M059J (cell line): ENCODE data around the gene PTS. TPM values are rescaled to one million over a fixed set of nuclear protein-coding genes. Genes with fewer than 3 reads are reported as not detected.

ENCODE experiments used
- DNase-seq: peaks from one replicate; pipeline ENCODE4 v3.0.0-alpha.2; 2012; ENCODE audit warnings: low read depth
- total RNA-seq: library from RNA; depleted of rRNA; stranded (reverse); fragments of >200 nt; shearing (Covaris generic); gene quantifications from 2 replicates; pipeline ENCODE4 v1.2.3, GENCODE V29; 2014; rRNA removed

PTS gene
- total RNA-seq, 1 experiment from 2014 or later: 86.9 TPM

DNA sequence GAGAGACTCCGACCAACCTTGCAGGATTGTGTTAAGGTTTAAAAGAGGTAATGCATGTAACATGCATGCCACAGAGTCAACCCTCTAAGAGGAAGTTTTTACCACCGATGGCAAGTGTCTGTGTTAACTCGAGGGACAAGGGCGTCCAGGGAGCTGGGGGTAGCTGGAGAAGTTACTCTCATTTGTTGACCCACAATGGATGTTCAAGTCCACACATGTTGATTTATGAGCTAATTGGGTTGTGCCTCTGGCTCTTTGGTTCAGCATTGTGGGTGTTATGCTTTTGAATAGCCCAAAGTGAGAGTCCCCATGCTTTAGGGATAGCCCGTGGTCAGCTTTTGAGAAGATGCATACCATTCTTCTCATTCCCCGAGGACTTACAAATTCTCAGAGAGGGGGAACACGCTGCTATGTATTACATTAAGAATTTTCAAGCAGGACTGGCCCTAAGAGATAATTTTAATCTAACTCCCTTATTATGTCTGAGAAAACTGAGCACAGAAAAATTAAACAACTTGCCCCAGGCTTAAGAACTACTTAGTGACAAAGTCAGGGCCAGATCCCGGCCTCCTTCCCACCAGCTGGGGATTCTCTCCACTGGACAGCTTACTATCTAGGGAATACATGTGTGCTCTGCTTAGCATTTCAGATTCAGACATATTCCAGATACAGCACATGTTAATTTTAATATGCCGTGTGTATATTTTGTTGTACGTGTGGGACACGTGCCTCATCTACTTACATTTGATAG is 39.6 kb downstream of the PTS start:
- peak; percentile 15 for DNase-seq

DNA sequence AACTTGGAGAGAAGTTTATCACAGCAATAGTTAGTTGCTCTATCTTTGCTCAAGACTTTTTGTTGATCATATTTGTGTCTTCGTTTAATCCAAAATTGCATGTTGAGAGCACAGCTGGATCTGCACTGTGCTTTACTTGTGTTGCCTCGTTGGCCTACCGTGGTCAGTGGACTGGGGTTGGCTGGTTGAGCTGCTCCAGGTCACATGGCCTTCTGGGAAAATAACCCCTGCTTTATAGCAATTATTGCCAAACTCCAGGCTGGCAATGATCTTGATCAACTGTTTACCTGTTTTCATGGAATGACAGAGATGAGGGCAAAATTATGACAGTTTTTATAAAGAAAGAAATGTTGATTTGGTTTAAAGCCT is 40.2 kb downstream of the PTS start:
- DNase-seq: no peak

DNA sequence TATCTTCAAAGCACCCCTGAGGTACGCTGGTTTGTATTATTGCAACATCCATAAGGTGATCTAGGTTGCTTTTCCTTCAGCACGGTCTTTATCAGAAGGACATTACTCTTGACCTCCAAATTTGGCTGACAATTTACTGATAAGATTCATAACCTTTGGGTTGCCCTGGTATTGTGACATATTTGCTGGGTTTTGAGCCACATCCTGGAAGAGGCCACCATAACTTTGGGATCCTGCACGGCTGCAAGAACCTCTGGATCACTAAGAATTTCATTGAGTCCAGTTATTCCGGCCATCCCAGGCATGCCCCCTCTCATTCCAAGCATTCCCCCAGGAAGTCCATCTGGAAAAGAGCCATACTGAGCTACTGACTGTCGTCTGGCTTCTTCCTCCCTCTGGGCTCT is 41.0 kb downstream of the PTS start:
- no peak for DNase-seq

DNA sequence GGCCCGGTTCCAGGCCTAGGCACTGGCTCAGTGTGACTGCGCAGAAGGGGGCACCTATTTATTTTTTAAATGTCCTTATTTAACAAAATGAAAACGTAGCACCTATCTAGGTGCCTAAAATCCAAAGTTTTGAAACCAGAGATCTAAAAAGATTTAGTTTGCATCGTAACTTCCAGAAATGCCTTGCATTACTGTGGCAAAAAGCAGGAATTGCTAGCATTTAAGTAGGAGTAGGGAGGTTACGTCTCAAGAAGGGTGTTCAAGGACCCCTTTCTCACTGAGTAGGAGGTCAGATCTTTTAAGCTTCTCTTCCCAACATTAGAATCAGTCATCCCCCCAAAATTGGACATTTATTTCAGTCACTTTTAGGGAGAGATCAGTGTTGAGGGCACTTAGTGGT is 42.2 kb downstream of the PTS start:
- no peak for DNase-seq

DNA sequence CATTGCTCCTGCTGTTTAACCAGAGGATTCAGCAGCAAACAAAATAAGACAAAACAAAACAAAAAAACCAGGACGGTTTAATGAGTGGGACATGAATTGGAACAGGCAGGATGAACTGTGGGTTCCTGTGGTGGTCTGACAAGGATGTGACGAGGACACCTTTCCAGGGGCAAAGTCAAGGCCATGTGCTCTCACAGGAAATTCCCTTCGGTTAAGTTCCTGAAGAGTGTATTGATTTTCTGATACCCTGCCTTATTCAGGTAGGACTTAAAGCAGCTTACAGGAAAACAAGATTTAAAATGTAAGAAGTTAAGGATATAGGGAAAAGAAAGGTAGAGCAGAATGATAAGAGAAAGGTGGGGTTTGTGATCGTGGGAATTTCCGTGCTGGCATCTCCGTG is 42.9 kb downstream of the PTS start:
- DNase-seq: no peak

DNA sequence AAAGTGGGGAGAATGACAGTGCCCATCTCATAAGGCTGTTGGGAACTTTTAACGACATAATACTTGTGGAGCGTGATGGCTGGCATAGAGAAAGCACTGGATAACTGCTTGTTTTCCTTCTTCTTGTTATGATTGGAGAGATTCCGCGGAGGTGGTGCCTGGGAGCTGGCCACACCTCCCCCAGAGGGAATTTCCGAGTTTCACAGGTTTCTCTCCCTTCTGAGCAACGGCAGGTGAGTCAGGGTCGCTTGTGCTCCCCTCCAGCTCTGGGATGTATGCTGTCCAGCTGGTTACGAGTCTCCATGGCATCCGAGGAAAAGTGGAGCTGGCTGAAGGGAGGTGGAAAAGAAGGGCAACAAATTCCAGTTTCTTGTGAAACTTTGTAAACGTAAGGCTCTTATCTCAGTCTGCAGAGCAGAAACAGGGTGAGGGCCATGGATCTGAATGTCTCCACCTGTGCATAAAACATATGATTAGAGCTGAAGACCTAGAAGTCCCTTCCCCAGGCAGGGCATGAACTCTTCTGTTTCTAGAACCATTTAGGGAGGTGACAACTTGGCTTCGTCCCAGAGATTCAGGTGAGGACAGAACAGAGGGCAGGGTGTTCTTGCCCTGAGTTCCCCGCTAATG is 44.4 kb downstream of the PTS start:
- DNase-seq: no peak

DNA sequence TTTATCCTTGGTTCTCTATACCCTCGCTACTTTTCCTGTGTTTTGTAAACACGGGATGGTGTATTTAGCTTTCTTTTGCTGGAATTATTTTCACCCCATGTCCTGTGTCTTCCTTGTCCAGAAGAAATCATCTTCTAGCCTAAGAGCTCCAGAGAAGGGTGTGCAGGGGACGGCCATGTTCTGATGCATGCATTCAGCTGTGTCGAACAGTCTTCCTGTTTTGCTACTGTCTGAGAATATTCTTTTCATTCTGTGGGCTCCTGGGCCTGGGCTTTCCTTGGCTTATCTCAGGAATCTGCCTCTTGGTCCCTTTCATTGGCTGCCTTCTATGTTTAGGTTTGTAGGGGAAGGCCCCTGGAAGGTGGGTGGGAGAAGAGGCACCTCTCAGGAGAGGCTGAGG is 45.0 kb downstream of the PTS start:
- DNase-seq: no peak

DNA sequence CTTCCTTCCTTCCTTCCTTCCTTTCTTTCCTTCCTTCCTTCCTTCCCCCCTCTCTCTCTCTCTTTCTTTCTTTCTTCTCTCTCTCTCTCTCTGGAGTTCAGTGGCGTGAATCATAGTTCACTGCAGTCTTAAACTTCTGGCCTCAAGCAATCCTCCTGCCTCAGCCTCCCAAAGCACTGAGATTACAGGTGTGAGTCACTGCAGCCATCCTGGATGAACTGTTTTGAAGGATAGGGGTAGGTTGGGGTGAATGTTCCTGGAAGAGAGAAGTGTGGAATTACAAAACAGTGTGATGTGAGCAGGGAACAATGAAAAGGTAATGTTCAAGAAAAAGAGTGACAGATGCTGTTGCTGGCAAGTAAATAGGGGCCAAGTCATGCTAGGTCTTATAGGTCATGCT is 46.8 kb downstream of the PTS start:
- DNase-seq: no peak

DNA sequence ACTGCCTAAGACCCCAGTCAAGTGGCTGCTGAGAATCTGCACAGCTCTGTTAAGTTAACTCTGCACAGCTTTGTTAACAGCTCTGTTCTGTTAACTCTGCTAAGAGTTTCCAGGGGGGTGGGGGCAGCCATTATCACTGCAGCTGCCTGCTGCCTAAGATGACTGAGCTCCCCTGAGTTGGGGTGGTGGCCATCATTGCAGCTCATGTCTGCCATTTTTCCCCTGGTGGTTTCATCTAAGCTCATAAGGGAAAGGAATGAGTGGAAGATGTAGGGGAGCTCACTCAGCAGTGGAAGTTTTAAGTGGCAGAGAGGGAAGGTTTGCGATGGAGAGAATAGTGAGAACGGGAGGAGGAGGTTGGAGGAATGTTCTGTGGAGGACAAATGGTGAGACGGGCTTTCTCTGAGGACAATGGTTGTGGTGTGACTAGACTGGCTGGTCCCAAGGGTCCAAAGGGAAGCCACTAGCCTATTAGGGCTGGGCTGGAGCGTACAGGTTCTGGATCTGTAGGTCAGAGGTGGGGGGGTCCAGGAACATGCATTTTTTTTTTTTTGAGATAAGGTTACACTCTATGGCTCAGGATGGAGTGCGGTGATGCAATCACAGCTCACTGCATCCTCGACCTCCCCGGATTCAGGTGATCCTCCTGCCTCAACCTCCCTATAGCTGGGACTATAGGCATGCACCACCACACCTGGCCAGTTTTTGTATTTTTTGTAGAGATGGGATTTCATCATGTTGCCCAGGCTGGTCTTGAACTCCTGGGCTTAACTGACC is 48.0 kb downstream of the PTS start:
- no peak for DNase-seq

DNA sequence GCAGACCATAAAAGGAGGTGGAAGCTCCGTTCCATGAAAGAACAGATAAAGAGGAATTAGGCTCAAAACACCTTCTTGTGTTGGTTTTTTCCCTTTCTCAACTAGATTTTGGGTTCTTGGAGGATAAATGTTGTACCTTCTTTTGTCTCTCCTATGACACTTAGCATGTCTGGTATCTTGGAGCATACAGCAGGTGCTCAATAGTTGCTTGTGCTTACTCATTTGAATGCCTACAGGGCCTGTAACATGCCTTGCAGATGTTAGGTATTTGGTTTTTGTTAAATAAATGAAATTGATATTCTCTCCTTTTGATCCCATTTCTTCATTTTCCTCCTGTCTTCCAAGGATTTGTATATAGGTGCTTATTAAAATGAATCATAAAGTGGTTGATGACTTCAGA is 50.8 kb downstream of the PTS start:
- DNase-seq: no peak

DNA sequence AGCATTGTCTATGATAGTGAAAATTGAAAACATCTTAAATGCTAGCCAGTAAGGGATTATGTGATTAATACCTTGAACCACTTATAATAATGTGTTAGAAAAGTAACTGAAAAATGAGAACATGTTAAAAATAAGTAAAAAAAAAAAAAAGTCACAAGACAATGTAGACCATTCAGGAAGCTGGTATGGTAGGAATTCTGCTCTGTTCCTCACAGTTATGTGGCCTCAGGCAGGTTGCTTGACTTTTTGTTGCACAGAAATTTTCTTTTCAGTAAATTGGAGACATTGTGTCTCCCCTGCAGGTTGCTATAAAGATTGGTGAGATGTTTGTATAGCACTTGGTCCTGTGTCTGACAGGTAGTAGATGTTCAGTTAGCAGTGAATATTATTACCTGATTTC is 51.7 kb downstream of the PTS start:
- peak; percentile 51 for DNase-seq

DNA sequence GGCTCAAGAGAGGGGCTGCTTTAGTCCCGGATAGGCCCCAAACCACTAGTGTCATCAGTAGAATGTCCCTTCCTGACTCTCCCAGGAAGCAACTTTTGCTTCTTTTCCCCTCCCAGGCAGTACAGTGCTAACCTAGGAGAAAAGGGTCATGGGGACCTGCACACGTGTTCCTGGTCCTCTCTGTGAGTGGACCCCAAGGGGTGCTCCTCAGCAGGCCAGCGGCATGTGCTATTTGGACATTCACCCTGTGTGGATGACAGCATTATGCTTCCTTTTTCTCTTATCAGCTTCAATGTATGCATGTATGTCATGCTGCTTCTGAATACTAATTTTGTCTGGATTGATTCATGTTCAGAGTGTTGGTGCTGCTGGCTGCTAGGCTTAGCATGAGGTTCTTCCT is 52.6 kb downstream of the PTS start:
- no peak for DNase-seq

DNA sequence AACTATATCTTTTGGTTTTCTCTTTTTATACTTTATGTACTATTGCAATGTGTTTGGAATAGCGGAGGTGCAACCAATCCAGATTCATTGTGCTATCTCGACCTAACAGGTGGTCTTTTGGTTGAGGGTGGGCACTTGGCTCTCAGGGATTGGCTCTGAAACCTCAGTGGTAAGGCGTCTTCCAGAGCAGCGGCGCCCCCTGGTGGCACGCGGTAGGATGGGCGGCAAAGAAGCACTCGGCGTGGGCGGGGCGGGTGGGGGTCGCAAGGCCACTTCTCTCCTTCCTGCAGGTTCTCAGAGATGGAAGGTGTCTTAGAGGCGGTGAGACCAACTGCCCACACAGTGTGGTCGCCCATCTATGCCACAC is 53.7 kb downstream of the PTS start:
- DNase-seq: peak; percentile 29

DNA sequence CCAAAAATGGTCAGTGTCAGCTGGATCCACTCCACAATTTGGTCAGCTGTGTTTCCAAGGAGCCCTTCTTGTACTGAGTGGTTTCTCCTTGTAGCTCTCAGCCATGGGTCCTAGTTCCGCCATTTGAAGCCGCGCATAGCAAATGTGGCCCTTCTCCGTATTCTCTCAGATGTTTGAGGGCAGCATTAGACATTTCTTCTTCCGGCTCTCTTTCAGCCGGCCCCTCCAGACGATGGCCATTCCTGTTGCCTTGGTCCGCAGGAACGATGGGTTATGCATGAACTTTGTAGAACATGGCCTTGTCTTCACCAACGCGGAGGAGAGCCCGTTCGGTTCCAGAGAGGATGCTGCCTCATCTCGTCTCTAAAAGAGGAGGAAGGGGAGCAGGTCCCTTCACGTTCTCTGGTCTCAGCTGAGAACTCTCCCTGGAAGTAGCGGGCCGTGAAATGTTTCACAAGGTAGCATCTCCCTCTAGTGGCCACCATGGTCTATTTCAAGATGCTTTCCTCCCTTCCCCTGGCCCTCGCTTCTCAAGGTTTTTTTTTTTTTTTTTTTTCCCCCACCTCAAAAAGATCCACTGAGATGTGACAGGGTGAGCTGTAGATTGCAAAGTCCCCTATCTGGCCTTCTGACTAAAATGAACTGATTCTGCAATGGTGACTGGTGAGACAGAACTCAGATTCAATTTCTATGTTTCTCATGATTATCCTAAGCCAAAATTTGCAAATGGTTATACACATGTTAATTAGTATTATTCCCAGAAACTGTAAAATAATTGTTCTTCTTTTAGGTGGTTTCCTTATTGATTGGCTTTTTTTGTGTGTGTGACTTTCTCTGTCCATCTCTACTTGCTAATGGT is 54.3 kb downstream of the PTS start:
- DNase-seq: peak; percentile 80

DNA sequence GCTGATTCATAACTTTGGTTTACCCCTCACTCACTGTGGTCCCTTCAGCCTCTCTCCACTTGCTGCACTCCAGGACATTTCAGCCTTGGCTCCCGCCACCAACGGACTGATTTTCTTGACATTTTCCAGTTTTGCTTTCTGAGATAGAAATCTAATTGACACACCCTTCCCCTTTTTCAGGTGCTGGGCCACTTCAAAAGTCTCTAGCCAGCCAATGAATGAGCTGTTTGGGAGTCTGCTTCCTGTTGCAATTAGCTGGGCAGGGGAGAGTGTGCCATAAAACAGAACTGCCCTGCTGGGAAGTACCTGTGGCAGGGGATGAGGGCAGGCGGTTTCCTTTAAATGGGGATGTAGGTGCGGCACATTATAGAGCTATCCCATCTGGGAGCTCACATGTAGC is 55.5 kb downstream of the PTS start:
- no peak for DNase-seq

Other genes with a start within 250 kb of the PTS start
- gene DLAT, start 201.0 kb upstream of the PTS start, total RNA-seq: 32.0 and 45.7 TPM in 2 replicates
- 1.4 and 1.9 TPM in 2 replicates for gene PIH1D2, start 152.4 kb upstream of the PTS start, total RNA-seq
- gene NKAPD1, start 152.1 kb upstream of the PTS start, total RNA-seq: 26.1 and 29.8 TPM in 2 replicates
- gene TIMM8B, start 139.7 kb upstream of the PTS start, total RNA-seq: 77.2 and 89.5 TPM in 2 replicates
- 205 and 225 TPM in 2 replicates for gene SDHD, start 139.6 kb upstream of the PTS start, total RNA-seq
- gene IL18, start 62.3 kb upstream of the PTS start, total RNA-seq: 0.64 and 1.3 TPM in 2 replicates
- 0.22 TPM in 1 of 2 replicates, not detected in the other for gene TEX12, start 59.1 kb upstream of the PTS start, total RNA-seq
- gene BCO2, start 50.9 kb upstream of the PTS start, total RNA-seq: 1.0 TPM in 1 of 2 replicates, not detected in the other
- gene PLET1, start 34.4 kb downstream of the PTS start, total RNA-seq: not detected in 2 replicates